AG09319 (cell line): ENCODE results near the gene POLR2L.

Experiments used
- DNase-seq: peaks from one replicate; pipeline ENCODE4 v3.0.0-alpha.2; 2010; ENCODE audit warnings: low read depth; ENCODE audit errors: extremely low read depth
- TF ChIP-seq, protein P1 (sequence below): IDR thresholded peaks from 2 replicates; pipeline ENCODE4 v1.5.1; 2011; ENCODE audit warnings: low read depth, mild to moderate bottlenecking, inconsistent platforms, low read length, moderate library complexity

The POLR2L gene

DNA sequence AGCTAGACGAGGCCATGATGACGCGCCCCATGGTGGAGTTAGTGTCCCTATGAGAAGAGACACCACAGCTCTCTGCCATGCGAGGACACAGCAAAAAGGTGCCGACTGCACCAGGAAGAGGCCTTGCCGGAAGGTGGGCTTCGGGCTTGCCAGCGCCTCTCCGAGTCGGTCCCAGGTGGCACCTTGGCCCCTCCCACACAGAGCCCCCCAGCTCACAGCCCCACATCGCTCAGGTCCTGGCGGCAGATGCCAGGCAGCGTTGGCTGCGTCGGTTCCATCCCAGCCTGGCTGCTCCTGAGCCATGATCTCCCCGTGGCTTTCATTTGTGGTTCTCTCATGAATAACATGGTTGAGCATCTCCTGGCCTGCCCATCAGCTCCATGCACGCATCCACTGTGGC is 44.2 kb upstream of the POLR2L start:
- TF ChIP-seq, protein P1, sequence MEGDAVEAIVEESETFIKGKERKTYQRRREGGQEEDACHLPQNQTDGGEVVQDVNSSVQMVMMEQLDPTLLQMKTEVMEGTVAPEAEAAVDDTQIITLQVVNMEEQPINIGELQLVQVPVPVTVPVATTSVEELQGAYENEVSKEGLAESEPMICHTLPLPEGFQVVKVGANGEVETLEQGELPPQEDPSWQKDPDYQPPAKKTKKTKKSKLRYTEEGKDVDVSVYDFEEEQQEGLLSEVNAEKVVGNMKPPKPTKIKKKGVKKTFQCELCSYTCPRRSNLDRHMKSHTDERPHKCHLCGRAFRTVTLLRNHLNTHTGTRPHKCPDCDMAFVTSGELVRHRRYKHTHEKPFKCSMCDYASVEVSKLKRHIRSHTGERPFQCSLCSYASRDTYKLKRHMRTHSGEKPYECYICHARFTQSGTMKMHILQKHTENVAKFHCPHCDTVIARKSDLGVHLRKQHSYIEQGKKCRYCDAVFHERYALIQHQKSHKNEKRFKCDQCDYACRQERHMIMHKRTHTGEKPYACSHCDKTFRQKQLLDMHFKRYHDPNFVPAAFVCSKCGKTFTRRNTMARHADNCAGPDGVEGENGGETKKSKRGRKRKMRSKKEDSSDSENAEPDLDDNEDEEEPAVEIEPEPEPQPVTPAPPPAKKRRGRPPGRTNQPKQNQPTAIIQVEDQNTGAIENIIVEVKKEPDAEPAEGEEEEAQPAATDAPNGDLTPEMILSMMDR = no peak
- no peak for DNase-seq

DNA sequence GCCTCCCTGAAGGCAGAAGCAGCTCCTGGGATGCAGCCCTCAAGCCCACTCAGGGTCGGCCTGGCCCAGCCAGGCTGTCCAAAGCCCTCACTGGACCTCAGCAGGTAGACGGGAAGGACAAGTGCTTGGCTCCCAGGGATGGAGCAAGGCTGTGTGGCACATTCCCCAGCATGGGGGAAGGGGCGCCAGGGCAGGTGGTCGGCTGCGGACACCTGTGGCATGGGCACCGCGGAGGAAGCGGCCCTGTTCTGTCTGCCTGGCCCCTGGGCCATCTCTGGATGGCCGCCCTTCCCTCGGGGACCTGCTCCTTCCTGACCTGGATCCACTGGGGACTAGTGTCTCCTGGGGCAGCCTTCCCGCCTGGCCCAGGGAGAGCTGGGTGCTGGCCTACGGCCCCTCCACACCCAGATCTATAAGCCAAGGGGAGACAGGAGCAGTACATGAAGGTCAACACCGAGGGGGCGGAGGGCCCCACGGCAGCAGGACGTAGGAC is 42.3 kb upstream of the POLR2L start:
- TF ChIP-seq, protein P1 = no peak
- no peak for DNase-seq

DNA sequence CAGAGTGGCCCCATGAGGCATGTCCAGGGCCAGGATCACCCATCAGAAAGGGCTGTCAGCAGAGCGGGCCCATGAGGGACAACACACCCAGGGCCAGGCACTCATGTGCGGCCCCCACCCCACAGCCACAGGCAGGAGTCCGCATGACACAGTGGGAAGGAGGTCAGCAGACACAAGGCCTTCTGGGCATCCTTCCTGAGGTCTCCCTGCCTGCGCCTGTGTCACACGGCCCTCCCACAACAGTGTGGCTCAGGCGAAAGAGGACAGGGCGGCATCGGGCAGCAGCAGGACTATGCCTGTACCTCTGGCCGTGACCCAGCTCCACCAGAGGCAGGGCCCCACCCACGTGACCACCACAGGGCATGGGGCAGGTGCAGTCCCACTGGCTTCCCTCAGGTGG is 41.2 kb upstream of the POLR2L start:
- DNase-seq = no peak
- TF ChIP-seq, protein P1 = no peak

DNA sequence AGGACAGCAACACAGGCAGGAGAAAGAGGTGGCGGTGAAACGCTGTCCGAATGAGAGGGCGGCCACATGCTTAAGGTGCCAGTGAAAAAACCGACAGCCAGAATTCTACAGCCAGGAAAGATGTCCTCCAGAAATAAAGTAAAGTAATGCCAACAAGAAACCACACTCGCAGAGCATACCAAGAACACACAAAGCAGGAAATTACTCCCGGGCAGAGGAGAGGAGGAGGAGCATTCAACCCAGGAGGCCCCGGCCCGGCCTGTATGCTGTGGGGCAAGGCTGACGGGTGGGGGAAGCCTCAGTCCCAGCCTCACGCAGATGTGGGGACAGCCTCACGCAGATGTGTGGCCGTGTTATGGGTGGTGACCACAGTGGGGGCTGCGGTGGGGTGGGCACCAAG is 40.3 kb upstream of the POLR2L start:
- no peak for DNase-seq
- TF ChIP-seq, protein P1 = no peak

DNA sequence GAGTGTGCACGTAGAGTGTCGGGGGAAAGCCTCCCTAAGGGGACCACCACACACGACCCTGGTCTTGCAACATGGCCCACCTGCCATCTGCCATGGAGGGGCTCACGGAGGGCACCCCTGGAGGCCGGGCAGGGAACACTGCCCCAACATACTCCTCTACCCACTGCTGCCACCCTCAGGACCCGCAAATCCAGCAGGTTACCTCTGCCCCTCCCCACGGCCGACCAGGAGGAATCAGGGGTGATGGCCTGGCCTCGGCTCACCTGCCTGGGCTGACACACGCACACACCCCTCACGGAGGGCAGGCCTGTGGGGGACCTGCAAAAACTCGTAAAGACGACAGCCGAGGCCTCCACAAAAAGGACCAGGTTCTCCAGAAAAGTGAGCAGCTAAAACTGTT is 38.1 kb upstream of the POLR2L start:
- no peak for DNase-seq
- TF ChIP-seq, protein P1 = no peak

DNA sequence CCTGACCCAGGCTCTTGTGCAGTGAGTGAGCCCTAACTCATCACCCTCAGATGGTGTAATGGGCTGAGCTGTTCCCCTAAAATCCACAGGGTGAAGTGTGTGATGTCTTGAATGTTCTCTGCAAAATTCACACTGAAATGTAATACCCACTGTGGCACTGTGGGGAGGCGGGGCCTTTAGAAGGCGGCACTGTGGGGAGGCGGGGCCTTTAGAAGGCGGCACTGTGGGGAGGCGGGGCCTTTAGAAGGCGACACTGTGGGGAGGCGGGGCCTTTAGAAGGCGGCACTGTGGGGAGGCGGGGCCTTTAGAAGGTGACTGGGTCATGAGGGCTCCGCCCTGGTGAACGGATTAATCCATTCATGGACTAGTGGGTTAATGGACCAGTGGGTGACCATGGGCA is 35.2 kb upstream of the POLR2L start:
- TF ChIP-seq, protein P1 = no peak
- DNase-seq = no peak

DNA sequence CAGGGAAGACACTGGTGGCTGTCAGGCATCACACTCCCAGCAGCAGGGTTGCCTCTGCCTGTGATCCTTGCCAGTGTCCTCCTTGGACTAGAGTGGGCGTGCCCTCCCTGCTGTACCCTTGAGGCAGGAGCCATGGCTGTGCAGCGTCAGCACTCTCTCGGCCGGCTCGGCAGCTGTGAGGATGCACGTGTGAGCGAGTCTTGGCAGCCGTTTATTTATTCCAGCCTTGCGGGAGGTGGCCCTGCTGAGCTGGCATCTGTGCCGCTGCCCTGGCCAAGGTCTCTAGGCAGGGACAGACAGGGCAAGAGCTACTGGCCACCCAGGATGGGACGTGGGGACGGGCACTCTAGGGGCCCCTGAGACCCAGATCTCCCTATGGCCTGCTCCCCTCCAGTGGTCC is 34.2 kb upstream of the POLR2L start:
- TF ChIP-seq, protein P1 = no peak
- DNase-seq = no peak
